Raji (cell line): Measurements from ENCODE around the gene ELMO1.

ENCODE experiments used
- POLR2A ChIP-seq: IDR thresholded peaks from 2 replicates; pipeline ENCODE4 v1.6.1; 2011; ENCODE audit warnings: low read depth, low read length, control low read depth; ENCODE audit not compliant: insufficient read depth

Gene ELMO1

GRCh38 chr7:37342688-37343471, 105.8 kb downstream of the ELMO1 start:
- TF ChIP-seq POLR2A: peak; percentile 78

DNA sequence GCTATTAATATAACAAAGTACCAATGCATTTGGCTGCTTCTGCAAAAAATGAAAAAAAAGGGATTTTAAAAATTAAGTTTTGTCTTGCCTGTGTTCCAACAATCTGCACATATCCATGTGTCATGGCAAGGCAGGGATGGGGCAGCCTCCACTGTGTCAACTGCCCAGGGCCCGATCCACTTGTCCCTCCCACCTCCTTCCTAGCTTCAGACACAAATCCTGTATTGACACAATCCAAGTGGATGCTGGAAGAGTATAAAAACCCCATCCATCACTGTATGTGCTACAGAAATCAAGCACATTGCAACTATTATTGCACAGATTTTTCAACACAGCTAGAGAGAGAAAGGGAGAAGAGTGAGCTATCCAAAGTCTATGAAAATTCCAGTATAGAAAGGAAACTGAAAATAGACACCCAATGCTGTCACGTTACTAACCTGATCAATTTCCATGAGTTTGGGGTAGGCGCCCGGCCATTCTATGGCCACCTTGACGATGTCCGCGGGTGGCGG, 106.4 kb downstream of the ELMO1 start:
- no peak for TF ChIP-seq POLR2A

- no peak for TF ChIP-seq POLR2A
Measured at GRCh38 chr7:37341033-37341630, 107.5 kb downstream of the ELMO1 start.

DNA sequence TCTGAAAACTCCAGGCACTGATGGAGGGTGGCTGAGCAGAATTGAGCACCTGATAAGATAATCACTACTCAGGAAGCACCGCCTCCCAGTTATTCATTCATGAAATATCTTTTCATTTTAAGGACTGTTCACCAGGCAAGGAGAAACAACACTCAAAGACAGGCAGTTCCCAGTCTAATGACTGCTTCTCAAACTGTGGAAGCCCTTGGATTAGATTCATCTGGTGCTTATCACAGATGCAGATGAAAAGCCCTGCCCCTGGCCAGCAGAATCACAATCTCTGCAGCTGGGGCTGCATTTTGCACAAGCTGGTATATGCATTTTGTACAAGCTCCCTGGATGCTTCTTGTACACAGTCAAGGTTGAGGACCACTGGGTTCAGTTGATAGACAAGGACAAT, 109.7 kb downstream of the ELMO1 start:
- TF ChIP-seq POLR2A: no peak

GRCh38 chr7:37337522-37337921, 111.1 kb downstream of the ELMO1 start:
- TF ChIP-seq POLR2A: no peak

GRCh38 chr7:37336259-37336658, 112.4 kb downstream of the ELMO1 start:
- TF ChIP-seq POLR2A: no peak

DNA sequence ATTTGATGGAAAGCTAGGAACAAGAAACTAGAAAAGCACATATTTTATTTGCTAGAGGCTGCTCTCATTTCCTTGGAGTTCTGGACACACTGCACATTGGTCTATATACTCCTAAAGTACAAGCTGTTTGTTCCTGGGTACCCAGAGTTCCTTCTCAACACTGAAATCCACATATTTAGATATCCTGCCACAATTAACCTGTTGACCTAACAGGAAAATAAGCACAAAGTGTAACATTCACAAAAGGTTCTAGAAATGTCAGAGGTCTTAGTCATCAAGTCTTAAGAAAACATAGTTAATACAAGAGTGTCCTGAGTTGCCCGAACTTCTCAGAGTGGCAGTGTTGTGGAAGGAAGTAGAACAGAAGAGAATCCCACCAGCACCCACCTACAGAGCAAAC, 115.6 kb downstream of the ELMO1 start:
- TF ChIP-seq POLR2A: no peak

DNA sequence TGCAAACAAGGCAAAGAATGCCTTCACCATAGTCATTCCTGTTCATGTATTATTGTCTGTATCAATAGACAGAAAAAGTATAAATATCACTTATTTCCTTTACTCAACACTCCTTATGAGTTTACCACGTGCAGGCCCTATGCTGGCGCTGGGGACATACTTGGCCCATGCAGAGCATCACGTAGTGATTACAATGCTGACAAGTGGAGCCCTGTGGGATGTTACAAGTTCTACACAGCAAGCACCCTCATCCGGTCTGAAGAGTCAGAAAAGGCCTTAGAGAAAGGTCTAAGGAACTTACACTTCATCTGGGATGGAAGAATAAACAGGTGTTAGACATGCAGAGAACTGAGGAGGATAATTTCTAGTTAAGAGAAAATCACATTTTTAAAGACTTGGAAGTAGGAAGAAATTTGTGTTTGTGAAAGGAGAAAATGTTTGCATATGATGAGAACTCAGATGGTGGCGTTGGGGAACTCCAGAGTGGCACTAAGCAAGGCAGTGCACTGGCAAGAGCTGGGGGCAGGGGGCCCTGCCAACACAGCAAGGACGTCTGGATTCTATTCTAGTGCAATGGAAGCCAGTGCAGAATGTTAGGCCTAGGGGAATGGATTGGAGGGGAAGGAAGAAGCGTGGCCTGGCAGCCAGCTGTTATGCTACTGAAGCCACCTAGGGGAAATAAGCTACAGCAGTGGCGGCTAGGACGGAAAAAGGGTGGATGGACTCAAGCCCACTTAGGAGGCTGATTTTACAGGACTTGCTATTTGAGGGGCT, 116.2 kb downstream of the ELMO1 start:
- TF ChIP-seq POLR2A: no peak

GRCh38 chr7:37330775-37331174, 117.9 kb downstream of the ELMO1 start:
- no peak for TF ChIP-seq POLR2A

- TF ChIP-seq POLR2A: no peak
Measured at GRCh38 chr7:37329940-37330339, 118.7 kb downstream of the ELMO1 start.

DNA sequence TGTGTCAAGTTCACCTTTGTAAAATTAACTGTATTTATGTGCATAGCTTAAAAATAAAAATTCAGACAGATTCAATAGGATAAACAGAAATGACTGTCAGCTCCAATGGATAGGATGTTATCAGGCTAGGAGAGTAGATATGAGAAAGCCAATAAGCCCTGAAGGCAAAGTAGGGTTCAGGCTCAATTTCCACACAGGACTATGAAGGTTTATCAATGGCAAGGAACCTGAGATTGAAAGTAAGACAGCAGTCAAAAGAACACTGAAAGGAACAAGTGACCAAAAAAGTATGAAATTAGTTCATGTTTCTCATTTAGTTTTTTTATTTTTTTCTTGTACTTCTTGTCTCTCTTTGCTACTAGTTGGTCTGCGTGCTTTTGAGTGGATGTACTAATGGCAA, 121.4 kb downstream of the ELMO1 start:
- no peak for TF ChIP-seq POLR2A

DNA sequence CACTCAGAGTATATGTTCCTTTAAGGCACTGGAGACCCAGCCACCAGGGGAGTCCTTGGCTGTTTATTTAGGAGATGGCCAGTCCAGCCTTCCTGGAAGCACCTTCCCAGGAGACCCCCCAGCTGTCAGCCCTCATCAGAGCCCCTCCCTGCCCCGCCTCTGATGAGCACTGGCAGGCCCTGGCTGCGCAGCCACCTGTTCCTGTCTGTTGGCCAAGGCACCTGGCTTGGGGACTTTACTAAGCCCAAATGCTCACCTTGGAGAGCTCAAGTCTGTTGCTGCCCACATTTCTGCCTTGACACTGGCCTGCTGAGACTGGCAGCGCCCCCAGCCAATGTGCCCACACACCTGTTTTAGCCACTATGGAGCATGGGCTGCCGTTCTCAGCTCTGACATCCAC, 124.7 kb downstream of the ELMO1 start:
- TF ChIP-seq POLR2A: no peak

DNA sequence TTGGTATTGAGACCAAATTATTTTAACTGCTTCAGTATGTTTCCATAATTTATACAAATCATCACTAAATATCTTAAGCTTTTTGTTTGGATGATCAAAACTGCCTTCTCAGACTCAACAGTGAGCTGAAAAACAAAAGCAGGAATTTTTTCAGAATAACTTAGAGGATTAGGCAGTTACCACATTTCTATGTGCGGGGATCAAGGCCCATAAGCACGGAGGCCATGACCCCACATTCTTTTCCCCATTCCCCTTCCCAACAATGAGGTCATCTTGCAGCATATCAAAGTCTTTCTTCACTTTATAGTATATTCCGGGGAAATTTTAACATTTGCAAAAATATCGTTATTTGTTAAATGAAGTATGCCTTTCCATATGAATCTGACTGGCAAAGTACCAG, 125.8 kb downstream of the ELMO1 start:
- TF ChIP-seq POLR2A: no peak

GRCh38 chr7:37320848-37321468, 127.7 kb downstream of the ELMO1 start:
- TF ChIP-seq POLR2A: no peak

DNA sequence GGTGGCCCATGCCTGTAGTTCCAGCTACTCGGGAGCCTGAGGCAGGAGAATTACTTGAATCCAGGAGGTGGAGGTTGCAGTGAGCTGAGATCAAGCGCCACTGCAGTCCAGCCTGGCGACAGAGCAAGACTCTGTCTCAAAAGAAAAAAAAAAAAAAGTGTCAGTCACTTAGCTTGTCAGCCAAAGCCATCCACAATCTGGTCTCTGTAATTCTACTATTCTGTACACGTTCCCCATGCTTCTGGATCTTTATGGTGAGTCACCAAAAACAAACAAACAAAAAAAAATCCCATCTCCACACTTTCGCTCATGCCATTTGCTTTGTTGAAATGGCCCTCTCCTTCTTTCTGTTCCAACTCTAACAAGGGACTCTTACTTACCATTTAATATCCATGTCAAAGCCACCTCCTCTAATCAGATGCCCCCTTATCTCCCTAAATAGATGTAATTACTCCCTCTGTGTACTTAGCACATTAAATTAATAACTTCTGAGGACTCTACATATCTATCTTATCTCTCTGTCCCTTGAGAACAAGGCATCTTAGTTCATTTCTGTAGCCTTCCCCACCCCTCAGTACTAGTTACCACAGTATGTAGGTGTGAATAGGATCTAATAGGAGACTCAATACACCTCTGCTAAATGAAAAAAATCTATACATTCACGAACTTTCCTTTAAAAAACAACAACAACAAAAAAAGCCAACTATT, 128.4 kb downstream of the ELMO1 start:
- TF ChIP-seq POLR2A: no peak
